Ovary (tissue), 9 donors: ENCODE measurements around the gene DTNBP1. TPM values are rescaled to one million over a fixed set of nuclear protein-coding genes. Genes with fewer than 3 reads are reported as not detected.
A peak's percentile ranks its signal among the peaks of the same experiment; 100 is the strongest.

ENCODE experiments used
- DNase-seq, 5 donors: peaks; one replicate each; pipeline ENCODE4 v3.0.0-alpha.2; 2019 to 2020
- H3K27ac ChIP-seq, 2 donors: fragments of 200-600 bp; one replicate each; pipeline versions ENCODE4 v1.5.1 to v1.8.0; 2019 to 2022
- H3K27me3 ChIP-seq: fragments of 200-600 bp; one replicate; pipeline ENCODE4 v1.8.0; 2022
- H3K36me3 ChIP-seq: fragments of 200-600 bp; sonication (generic); one replicate; pipeline ENCODE4 v1.5.1; 2019
- H3K4me1 ChIP-seq: one replicate; pipeline ENCODE4 v1.8.1; 2013; ENCODE audit warnings: mild to moderate bottlenecking, moderate library complexity; ENCODE audit not compliant: insufficient read depth
- H3K4me3 ChIP-seq: fragments of 200-600 bp; sonication (generic); one replicate; pipeline ENCODE4 v1.5.1; 2017
- H3K9me3 ChIP-seq, 2 donors: fragments of 200-600 bp in 1 of 2; sonication (generic) in 1 of 2; one replicate each; pipeline versions ENCODE4 v1.5.1 to v1.8.1; 2013 to 2019; ENCODE audit warnings: mild to moderate bottlenecking in 1 of 2, moderate library complexity in 1 of 2
- EP300 ChIP-seq: sonication (generic); formaldehyde crosslinking; IDR thresholded peaks from one replicate; pipeline ENCODE4 v1.6.1; 2017; ENCODE audit warnings: antibody characterized with exemption
- POLR2A ChIP-seq: fragments of 450-650 bp; IDR thresholded peaks from one replicate; pipeline ENCODE4 v1.6.1; 2017; ENCODE audit warnings: antibody characterized with exemption, mild to moderate bottlenecking, moderate library complexity
- WGBS, 3 donors: extraction: QIAGEN DNeasy Blood & Tissue Kit in 1 of 3; methylation state at CpG; one replicate each; pipeline versions ENCODE4 v1.1.5 to v1.1.7; 2013 to 2017; 5-methylcytosine and 5-hydroxymethylcytosine counted together
- intact Hi-C, 4 donors: fragments of 100-400 bp; cut with DNase I; formaldehyde crosslinking; loops; one replicate each; pipeline versions ENCODE4 v1.11.0 to v1.15.1; 2022 to 2023
- polyA plus RNA-seq, 2 donors: library from polyadenylated mRNA; stranded (reverse); fragments of 200-250 nt in 1 of 2; fragments of 350-450 nt in 1 of 2; fragmentation: Illumina TruSeq in 1 of 2; extraction: RNeasy Lipid Tissue Mini Kit (QIAGEN cat#74804) in 1 of 2; gene quantifications; one replicate each; pipeline ENCODE4 v1.2.3, GENCODE V29; 2013 to 2014
- total RNA-seq, 7 donors: library from RNA; depleted of rRNA in 2 of 7; stranded (reverse); fragments of >200 nt in 2 of 7; fragmentation: NEBNext Ultra II Directional in 3 of 7; extraction: Animal tissue kit (Norgen Biotek cat#: 25700) in 3 of 7; gene quantifications; one replicate each; pipeline versions ENCODE4 v1.1.0 to v1.2.4, GENCODE V29; 2016 to 2023
- TF ChIP-seq, protein P1 (sequence below), 3 donors: fragments of 450-650 bp in 2 of 3; fragments of 200-600 bp in 1 of 3; IDR thresholded peaks; one replicate each; pipeline versions ENCODE4 v1.5.1 to v1.8.0; 2016 to 2022; ENCODE audit warnings: antibody characterized with exemption in 3 of 3, mild to moderate bottlenecking in 1 of 3
- donor health status: DM: no; HTN: no; CAD: no; lungs with moderate emphysema.
- donor health status: DM: no; HTN: no; CAD: no.
- donor health status: Bipolar disorder and iron deficiency.
- donor health status: DM: yes; HTN: yes; CAD: no.
- donor health status: DM: no; HTN: no; CAD: no.
- donor health status: DM: yes; HTN: yes; CAD: no.

The DTNBP1 gene
- total and polyA plus RNA-seq, 9 donors, result 11.0 to 21.4 (median 15.6) TPM

DNA sequence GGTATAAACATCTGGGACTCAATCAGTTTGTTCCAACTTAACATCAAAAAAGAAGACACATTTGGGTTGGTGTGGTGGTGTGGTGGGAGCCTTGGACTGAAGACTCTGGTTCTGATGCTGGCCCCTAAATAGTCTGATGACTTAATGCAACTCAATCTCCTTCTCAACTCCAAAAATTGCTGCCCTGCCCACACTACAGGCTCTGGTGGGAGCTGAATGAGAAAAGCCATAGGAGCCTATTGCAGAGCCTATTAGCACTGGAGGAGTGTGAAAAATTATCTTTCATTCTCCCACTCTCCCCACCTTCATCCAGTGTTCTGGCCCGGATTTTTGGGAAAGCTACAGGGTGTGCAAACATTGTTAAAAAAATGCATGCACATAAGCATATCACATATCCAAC, 56.5 kb downstream of the DTNBP1 start:
- WGBS, 3 donors, result 81 to 89% (median 86%) methylated on average over 1 of the region's 1 CpG
- H3K9me3 ChIP-seq, result no peaks in the 10 kb centered on the region
- TF ChIP-seq, protein P1, sequence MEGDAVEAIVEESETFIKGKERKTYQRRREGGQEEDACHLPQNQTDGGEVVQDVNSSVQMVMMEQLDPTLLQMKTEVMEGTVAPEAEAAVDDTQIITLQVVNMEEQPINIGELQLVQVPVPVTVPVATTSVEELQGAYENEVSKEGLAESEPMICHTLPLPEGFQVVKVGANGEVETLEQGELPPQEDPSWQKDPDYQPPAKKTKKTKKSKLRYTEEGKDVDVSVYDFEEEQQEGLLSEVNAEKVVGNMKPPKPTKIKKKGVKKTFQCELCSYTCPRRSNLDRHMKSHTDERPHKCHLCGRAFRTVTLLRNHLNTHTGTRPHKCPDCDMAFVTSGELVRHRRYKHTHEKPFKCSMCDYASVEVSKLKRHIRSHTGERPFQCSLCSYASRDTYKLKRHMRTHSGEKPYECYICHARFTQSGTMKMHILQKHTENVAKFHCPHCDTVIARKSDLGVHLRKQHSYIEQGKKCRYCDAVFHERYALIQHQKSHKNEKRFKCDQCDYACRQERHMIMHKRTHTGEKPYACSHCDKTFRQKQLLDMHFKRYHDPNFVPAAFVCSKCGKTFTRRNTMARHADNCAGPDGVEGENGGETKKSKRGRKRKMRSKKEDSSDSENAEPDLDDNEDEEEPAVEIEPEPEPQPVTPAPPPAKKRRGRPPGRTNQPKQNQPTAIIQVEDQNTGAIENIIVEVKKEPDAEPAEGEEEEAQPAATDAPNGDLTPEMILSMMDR (IDR thresholded peaks at IDR 0.05), result no peak
- TF ChIP-seq EP300, result no peak
- no peak for TF ChIP-seq POLR2A

DNA sequence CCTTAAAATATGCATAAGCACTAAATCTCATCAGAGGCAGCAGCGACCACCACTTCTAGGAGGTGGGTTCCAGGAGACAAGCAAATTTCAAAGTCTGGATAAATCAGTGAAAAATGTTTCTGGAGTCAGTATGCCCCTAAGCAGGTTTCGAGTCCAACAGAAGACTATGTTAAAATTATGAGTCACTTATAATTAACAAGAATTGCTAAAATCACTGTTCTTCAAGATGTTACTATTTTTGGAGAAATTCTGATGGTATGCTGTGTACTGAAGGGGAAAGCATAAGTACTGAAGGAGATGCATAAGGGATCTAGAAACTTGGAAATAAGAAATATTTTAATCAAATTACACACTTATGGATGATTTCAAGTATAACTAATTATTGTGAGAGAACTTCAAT, 58.0 kb downstream of the DTNBP1 start:
- intact Hi-C loops, result no loop called here
- Histone ChIP-seq H3K27ac (no peak overlapping the region), H3K4me3 (no peak overlapping the region), H3K36me3 (no peaks in the 10 kb centered on the region), H3K27me3 (no peaks in the 10 kb centered on the region), H3K4me1 (no peaks in the 10 kb centered on the region), H3K9me3 (no peaks in the 10 kb centered on the region)
- WGBS, 3 donors, result 87 to 98% (median 93%) methylated on average over 2 of the region's 2 CpGs
- DNase-seq, result no peak
- no peak for TF ChIP-seq EP300
- TF ChIP-seq POLR2A, result no peak
- TF ChIP-seq, protein P1 (IDR thresholded peaks at IDR 0.05), result no peak

More for the DNA sequence above, 56.5 kb downstream of the DTNBP1 start:
- H3K4me1 ChIP-seq, result no peaks in the 10 kb centered on the region
- intact Hi-C loops, result no loop called here
- no peak for DNase-seq
- H3K4me3 ChIP-seq, result no peak overlapping the region
- H3K27ac ChIP-seq, result no peak overlapping the region
- no peaks in the 10 kb centered on the region for H3K36me3 ChIP-seq
- H3K27me3 ChIP-seq, result no peaks in the 10 kb centered on the region

DNA sequence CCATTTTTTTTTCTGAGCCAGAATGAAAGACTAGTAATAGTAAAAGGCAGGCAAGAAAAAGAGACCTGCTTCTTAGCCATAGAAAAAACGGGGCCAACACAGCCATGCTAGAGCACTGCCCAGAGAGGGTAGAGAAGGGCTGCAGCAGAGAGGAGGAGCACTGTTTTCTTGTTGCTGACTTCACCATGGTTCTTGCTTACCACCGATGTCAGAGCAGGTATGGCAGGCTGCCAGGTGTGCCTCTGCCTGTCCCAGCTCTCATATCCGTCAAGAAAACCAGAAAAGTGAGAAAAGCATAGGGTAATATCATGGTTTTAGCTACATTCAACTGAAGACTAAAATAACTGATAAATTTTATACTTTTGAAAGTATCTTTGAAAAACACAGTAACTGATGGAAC, 60.7 kb downstream of the DTNBP1 start:
- WGBS, 3 donors, result 62 to 76% (median 70%) methylated on average over 3 of the region's 3 CpGs
- H3K27me3 ChIP-seq, result no peaks in the 10 kb centered on the region
- TF ChIP-seq POLR2A, result no peak
- TF ChIP-seq, protein P1 (IDR thresholded peaks at IDR 0.05), result no peak
- TF ChIP-seq EP300, result no peak
- peak in 1 of 5 donors; percentile 22 for DNase-seq
- no peaks in the 10 kb centered on the region for H3K36me3 ChIP-seq
- no peak overlapping the region for H3K27ac ChIP-seq
- H3K9me3 ChIP-seq, result no peaks in the 10 kb centered on the region
- no peaks in the 10 kb centered on the region for H3K4me1 ChIP-seq
- intact Hi-C loops, result no loop called here
- H3K4me3 ChIP-seq, result no peak overlapping the region

DNA sequence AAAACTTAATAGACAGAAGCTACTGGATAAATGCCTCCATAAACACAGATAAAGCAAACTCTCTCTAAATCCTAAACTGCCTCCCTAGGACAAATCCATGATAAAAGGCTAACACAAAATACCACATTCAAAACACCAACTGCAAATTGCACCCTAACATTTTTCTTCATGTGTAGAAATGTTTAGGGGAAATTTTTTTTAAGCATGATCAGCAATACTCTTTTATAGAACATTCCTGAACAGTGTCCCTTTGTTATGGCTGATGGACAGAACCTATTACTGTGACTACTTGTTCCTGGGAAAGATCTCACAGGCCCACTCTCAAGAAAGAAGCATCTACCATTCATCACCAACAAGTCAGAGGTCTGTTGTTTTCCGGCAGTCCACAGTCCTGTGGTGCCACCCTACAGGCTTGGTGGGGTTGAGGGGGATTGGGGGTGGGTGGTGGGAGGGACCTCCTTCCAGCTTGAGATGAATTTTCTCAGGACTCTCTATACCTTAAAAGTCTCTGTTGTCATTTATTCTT, 64.5 kb downstream of the DTNBP1 start:
- Histone ChIP-seq H3K36me3 (no peaks in the 10 kb centered on the region), H3K4me1 (peaks cover 2% of the 10 kb centered on the region), H3K9me3 (no peaks in the 10 kb centered on the region), H3K27me3 (no peaks in the 10 kb centered on the region), H3K27ac (no peak overlapping the region), H3K4me3 (no peak overlapping the region)
- intact Hi-C loops, result no loop called here
- TF ChIP-seq EP300, result no peak
- TF ChIP-seq, protein P1 (IDR thresholded peaks at IDR 0.05), result no peak
- no peak for TF ChIP-seq POLR2A
- WGBS, 3 donors, result 3 to 86% (median 85%) methylated on average over 1 of the region's 1 CpG
- DNase-seq, result no peak
